SH-SY5Y (cell line): ENCODE measurements around the gene SAMM50.

ENCODE experiments used
- GATA2 ChIP-seq: IDR thresholded peaks from 2 replicates; pipeline ENCODE4 v1.6.1; 2011; ENCODE audit warnings: mild to moderate bottlenecking, low read depth, low read length
- GATA3 ChIP-seq: IDR thresholded peaks from 2 replicates; pipeline ENCODE4 v1.6.1; 2011; ENCODE audit warnings: low read depth, mild to moderate bottlenecking, low read length, moderate library complexity

- no peak for TF ChIP-seq GATA2
- no peak for TF ChIP-seq GATA3
These were observed 77.0 kb downstream of the SAMM50 start for GRCh38 chr22:44032126-44032730.
